ENCODE measurements around the gene NOS1.

DNA sequence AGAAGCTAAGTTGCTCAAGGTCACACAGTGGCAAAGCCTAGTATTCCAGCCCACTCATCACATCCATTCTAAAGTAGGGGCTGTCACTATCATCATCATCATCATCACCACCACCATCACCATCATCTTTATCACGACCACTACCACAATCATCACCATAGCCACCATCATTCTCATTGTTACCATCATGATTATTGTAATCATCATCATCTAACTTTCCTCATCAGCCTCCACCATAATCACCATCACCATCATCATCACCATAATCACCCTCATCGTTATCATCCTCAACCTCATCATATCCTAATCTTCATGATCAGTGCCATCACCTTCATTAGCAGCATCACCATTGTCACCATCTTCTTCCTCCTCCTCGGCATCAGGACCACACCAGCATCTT, 48.7 kb downstream of the NOS1 start:
- TF ChIP-seq CTCF (IDR thresholded peaks at IDR 0.05; ENCODE audit: extremely low read depth in 1 of 2, insufficient read depth in 1 of 2, low read depth in 1 of 2, low read length in 2 of 2) (no peak), POLR2AphosphoS5 (IDR thresholded peaks at IDR 0.05; ENCODE audit: insufficient read depth, low read depth, low read length) (no peak), POLR2A (IDR thresholded peaks at IDR 0.05; ENCODE audit: low read depth, low read length) (no peak), MYC (IDR thresholded peaks at IDR 0.05; ENCODE audit: low read depth, low read length) (no peak), EZH2 (IDR thresholded peaks at IDR 0.05; ENCODE audit: borderline replicate concordance, low read depth, low read length, severe bottlenecking) (no peak), JUN (IDR thresholded peaks at IDR 0.05; ENCODE audit: borderline replicate concordance, insufficient read depth, insufficient read length, low read depth) (no peak)
- TF ChIP-seq, protein P1, sequence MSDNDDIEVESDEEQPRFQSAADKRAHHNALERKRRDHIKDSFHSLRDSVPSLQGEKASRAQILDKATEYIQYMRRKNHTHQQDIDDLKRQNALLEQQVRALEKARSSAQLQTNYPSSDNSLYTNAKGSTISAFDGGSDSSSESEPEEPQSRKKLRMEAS (IDR thresholded peaks at IDR 0.05; ENCODE audit: insufficient read depth, insufficient read length) = no peak

Data from endothelial cell of umbilical vein (primary cell).